SK-N-SH treated with all-trans-retinoic acid at 6 μM for 48 hours (cell line): ENCODE results near the gene USP15.

Source experiments
- ATAC-seq: fragments of 200-7000 bp; cut with Tn5 transposase; 3 replicates; pipeline ENCODE4 v1.9.1; 2020; ENCODE audit warnings: mild to moderate bottlenecking, moderate library complexity
- ARNTL ChIP-seq: fragments of 450-650 bp; formaldehyde crosslinking; IDR thresholded peaks from 2 replicates; pipeline ENCODE4 v1.5.0; 2020; ENCODE audit warnings: low read depth, mild to moderate bottlenecking, moderate library complexity, borderline replicate concordance
- BACH2 ChIP-seq: fragments of 250-450 bp; sonication (Bioruptor Pico); IDR thresholded peaks from 2 replicates; pipeline ENCODE4 v1.9.0; 2021; ENCODE audit warnings: mild to moderate bottlenecking, borderline replicate concordance
- CREB5 ChIP-seq: fragments of 250-450 bp; sonication (Bioruptor Pico); IDR thresholded peaks from 2 replicates; pipeline ENCODE4 v1.5.1; 2020; ENCODE audit warnings: low read depth, mild to moderate bottlenecking, moderate library complexity
- CSDC2 ChIP-seq: fragments of 250-450 bp; sonication (Bioruptor Pico); IDR thresholded peaks from 2 replicates; pipeline ENCODE4 v1.5.0; 2020; ENCODE audit warnings: mild to moderate bottlenecking, moderate library complexity
- ESRRG ChIP-seq: fragments of 250-450 bp; sonication (Bioruptor Pico); IDR thresholded peaks from 2 replicates; pipeline ENCODE4 v1.6.1; 2021; ENCODE audit warnings: mild to moderate bottlenecking
- ISL1 ChIP-seq: fragments of 250-450 bp; sonication (Bioruptor Pico); IDR thresholded peaks from 2 replicates; pipeline ENCODE4 v2.1.2; 2022; ENCODE audit warnings: mild to moderate bottlenecking, moderate library complexity
- OSR1 ChIP-seq: fragments of 250-450 bp; sonication (Bioruptor Pico); IDR thresholded peaks from 2 replicates; pipeline ENCODE4 v1.8.0; 2022; ENCODE audit warnings: moderate library complexity, mild to moderate bottlenecking, inconsistent platforms
- PATZ1 ChIP-seq: fragments of 250-450 bp; sonication (Bioruptor Pico); IDR thresholded peaks from 2 replicates; pipeline ENCODE4 v1.8.0; 2020; ENCODE audit warnings: mild to moderate bottlenecking, moderate library complexity, borderline replicate concordance
- POU6F1 ChIP-seq: fragments of 250-450 bp; sonication (Bioruptor Pico); IDR thresholded peaks from 2 replicates; pipeline ENCODE4 v1.8.0; 2021; ENCODE audit warnings: low read depth, mild to moderate bottlenecking, moderate library complexity, borderline replicate concordance
- PPARA ChIP-seq: fragments of 250-450 bp; sonication (Bioruptor Pico); IDR thresholded peaks from 2 replicates; pipeline ENCODE4 v1.5.0; 2020; ENCODE audit warnings: mild to moderate bottlenecking, borderline replicate concordance
- RARB ChIP-seq: fragments of 250-450 bp; sonication (Bioruptor Pico); IDR thresholded peaks from 2 replicates; pipeline ENCODE4 v1.8.0; 2021; ENCODE audit warnings: mild to moderate bottlenecking, moderate library complexity
- TCF4 ChIP-seq: fragments of 250-450 bp; sonication (Bioruptor Pico); IDR thresholded peaks from 2 replicates; pipeline ENCODE4 v1.8.0; 2021; ENCODE audit warnings: mild to moderate bottlenecking, moderate library complexity, borderline replicate concordance
- TOX ChIP-seq: fragments of 250-450 bp; sonication (Bioruptor Pico); IDR thresholded peaks from 2 replicates; pipeline ENCODE4 v1.8.0; 2021; ENCODE audit warnings: mild to moderate bottlenecking, moderate library complexity, borderline replicate concordance
- ZC3H10 ChIP-seq: fragments of 250-450 bp; sonication (Bioruptor Pico); IDR thresholded peaks from 2 replicates; pipeline ENCODE4 v1.5.1; 2021; ENCODE audit warnings: mild to moderate bottlenecking, moderate library complexity
- ZFP3 ChIP-seq: fragments of 250-450 bp; sonication (Bioruptor Pico); IDR thresholded peaks from 2 replicates; pipeline ENCODE4 v1.5.0; 2020; ENCODE audit warnings: mild to moderate bottlenecking, moderate library complexity
- ZFP30 ChIP-seq: fragments of 450-650 bp; formaldehyde crosslinking; IDR thresholded peaks from 2 replicates; pipeline ENCODE4 v1.5.0; 2022; ENCODE audit warnings: mild to moderate bottlenecking, moderate library complexity
- ZNF565 ChIP-seq: fragments of 450-650 bp; formaldehyde crosslinking; conservative IDR thresholded peaks from 2 replicates; pipeline ENCODE4 v1.5.0; 2020; ENCODE audit warnings: low read depth, mild to moderate bottlenecking, moderate library complexity
- ZNF70 ChIP-seq: fragments of 450-650 bp; formaldehyde crosslinking; IDR thresholded peaks from 2 replicates; pipeline ENCODE4 v1.5.0; 2020; ENCODE audit warnings: mild to moderate bottlenecking, moderate library complexity

The USP15 gene

GRCh38 chr12:62270384-62270783 lies 10.2 kb downstream of the USP15 start (continued):
- no peak for TF ChIP-seq PATZ1
- no peak for TF ChIP-seq PPARA (CRISPR knock-in tag)
- TF ChIP-seq ZFP30 (CRISPR knock-in tag), result no peak
- TF ChIP-seq CREB5 (CRISPR knock-in tag), result no peak
- TF ChIP-seq ISL1, result no peak
- TF ChIP-seq ESRRG (CRISPR knock-in tag), result no peak
- TF ChIP-seq OSR1 (CRISPR knock-in tag), result no peak
- no peak for TF ChIP-seq TOX (CRISPR knock-in tag)
- TF ChIP-seq ZC3H10 (CRISPR knock-in tag), result no peak
- TF ChIP-seq CSDC2 (CRISPR knock-in tag), result no peak
- no peak for TF ChIP-seq ZNF565

GRCh38 chr12:62270872-62271271 lies 10.7 kb downstream of the USP15 start:
- TF ChIP-seq ZNF565 (no peak), ARNTL (CRISPR knock-in tag) (no peak), CSDC2 (CRISPR knock-in tag) (no peak), ZFP30 (CRISPR knock-in tag) (no peak), ZNF70 (CRISPR knock-in tag) (no peak), OSR1 (CRISPR knock-in tag) (no peak)
- no peak for ATAC-seq

GRCh38 chr12:62272936-62273552 lies 12.8 kb downstream of the USP15 start:
- no peak for ATAC-seq

GRCh38 chr12:62273724-62274380 lies 13.6 kb downstream of the USP15 start:
- ATAC-seq, result no peak

More at GRCh38 chr12:62272936-62273552, 12.8 kb downstream of the USP15 start:
- no peak for TF ChIP-seq POU6F1 (CRISPR knock-in tag)
- TF ChIP-seq TOX (CRISPR knock-in tag), result no peak
- no peak for TF ChIP-seq TCF4 (CRISPR knock-in tag)
- TF ChIP-seq ZFP30 (CRISPR knock-in tag), result no peak

More at GRCh38 chr12:62273724-62274380, 13.6 kb downstream of the USP15 start:
- no peak for TF ChIP-seq OSR1 (CRISPR knock-in tag)
- TF ChIP-seq ZNF565, result no peak
- TF ChIP-seq PPARA (CRISPR knock-in tag), result no peak
- no peak for TF ChIP-seq ZFP3 (CRISPR knock-in tag)
- no peak for TF ChIP-seq BACH2 (CRISPR knock-in tag)
- no peak for TF ChIP-seq ISL1
- no peak for TF ChIP-seq CSDC2 (CRISPR knock-in tag)
- TF ChIP-seq RARB, result no peak
- no peak for TF ChIP-seq ZC3H10 (CRISPR knock-in tag)
- no peak for TF ChIP-seq CREB5 (CRISPR knock-in tag)
- TF ChIP-seq TOX (CRISPR knock-in tag), result no peak
- no peak for TF ChIP-seq ESRRG (CRISPR knock-in tag)
